Retinal pigment epithelial cell (primary cell): Measurements from ENCODE around the gene PAK4.

Source experiments
- DNase-seq: peaks from one replicate; pipeline ENCODE4 v3.0.0-alpha.2; 2010; ENCODE audit warnings: low read depth
- H3K4me3 ChIP-seq: 2 replicates; pipeline ENCODE4 v1.5.1; 2011; ENCODE audit warnings: mild to moderate bottlenecking, low read length, control low read depth, moderate library complexity
- CTCF ChIP-seq: conservative IDR thresholded peaks from 2 replicates; pipeline ENCODE4 v1.5.1; 2011; ENCODE audit warnings: low read depth, low read length, control low read depth, inconsistent platforms

The PAK4 gene

GRCh38 chr19:39168258-39169142 is 42.9 kb downstream of the PAK4 start:
- no peak for DNase-seq
- H3K4me3 ChIP-seq = no peak overlapping the region
- TF ChIP-seq CTCF = no peak

- no peak overlapping the region for H3K4me3 ChIP-seq
- no peak for DNase-seq
- no peak for TF ChIP-seq CTCF
Measured at GRCh38 chr19:39169143-39169810, 43.7 kb downstream of the PAK4 start.

GRCh38 chr19:39170386-39171231 is 45.0 kb downstream of the PAK4 start:
- no peak overlapping the region for H3K4me3 ChIP-seq
- no peak for DNase-seq
- TF ChIP-seq CTCF = no peak

GRCh38 chr19:39171479-39172465 is 46.2 kb downstream of the PAK4 start:
- DNase-seq = no peak
- no peak for TF ChIP-seq CTCF
- no peak overlapping the region for H3K4me3 ChIP-seq

GRCh38 chr19:39172700-39173501 is 47.3 kb downstream of the PAK4 start:
- no peak overlapping the region for H3K4me3 ChIP-seq
- DNase-seq = no peak
- TF ChIP-seq CTCF = no peak
